ENCODE data around the gene CIAPIN1.
"Not testable (repeated sequence)": the region's sequence is repeated elsewhere in the genome, so short reads cannot be mapped to it uniquely, and the experiment has no call there.

The CIAPIN1 gene

GRCh38 chr16:57403965-57404817 is 43.0 kb downstream of the CIAPIN1 start, which contains the start of gene CCL17:
TSS of gene CCL17 (plus strand) at chr16:57404767. CDS start at chr16:57413933, 9,166 bp downstream.
- DNase-seq: no peak

- DNase-seq: no peak
These were observed 45.1 kb downstream of the CIAPIN1 start for GRCh38 chr16:57401943-57402640.

- not testable (repeated sequence) for DNase-seq
These were observed 49.7 kb downstream of the CIAPIN1 start for GRCh38 chr16:57397493-57397892.

- DNase-seq: no peak
These were observed 50.4 kb downstream of the CIAPIN1 start for GRCh38 chr16:57396786-57397185.

- no peak for DNase-seq
These were observed 52.2 kb downstream of the CIAPIN1 start for GRCh38 chr16:57395026-57395425.

- DNase-seq: no peak
These were observed 52.7 kb downstream of the CIAPIN1 start for GRCh38 chr16:57394444-57394843.

- no peak for DNase-seq
These were observed 54.5 kb downstream of the CIAPIN1 start for GRCh38 chr16:57392694-57393093.

- DNase-seq: no peak
These were observed 55.5 kb downstream of the CIAPIN1 start for GRCh38 chr16:57391708-57392107.

GRCh38 chr16:57391300-57391699 is 55.9 kb downstream of the CIAPIN1 start:
- no peak for DNase-seq

GRCh38 chr16:57390636-57391295 is 56.4 kb downstream of the CIAPIN1 start:
- no peak for DNase-seq

GRCh38 chr16:57389087-57389468 is 58.1 kb downstream of the CIAPIN1 start:
- DNase-seq: no peak

- DNase-seq: no peak
These were observed 58.7 kb downstream of the CIAPIN1 start for GRCh38 chr16:57388359-57389086.

GRCh38 chr16:57387598-57388354 is 59.4 kb downstream of the CIAPIN1 start:
- DNase-seq: no peak

- DNase-seq: no peak
These were observed 60.7 kb downstream of the CIAPIN1 start for GRCh38 chr16:57386381-57386951.

- DNase-seq: no peak
These were observed 62.1 kb downstream of the CIAPIN1 start for GRCh38 chr16:57385083-57385482.

GRCh38 chr16:57384248-57385070 is 62.7 kb downstream of the CIAPIN1 start:
- no peak for DNase-seq

GRCh38 chr16:57383276-57384247 is 63.6 kb downstream of the CIAPIN1 start:
- no peak for DNase-seq

- DNase-seq: no peak
These were observed 64.5 kb downstream of the CIAPIN1 start for GRCh38 chr16:57382535-57383275.

Measured in NCI-H1694 treated with DMSO at 0.1 percent for 48 hours (cell line).